ENCODE measurements around the gene RPTOR. TPM values are rescaled to one million over a fixed set of nuclear protein-coding genes. Genes with fewer than 3 reads are reported as not detected.

Gene RPTOR
- polyA plus RNA-seq, 1 experiment, result 10.8 TPM

DNA sequence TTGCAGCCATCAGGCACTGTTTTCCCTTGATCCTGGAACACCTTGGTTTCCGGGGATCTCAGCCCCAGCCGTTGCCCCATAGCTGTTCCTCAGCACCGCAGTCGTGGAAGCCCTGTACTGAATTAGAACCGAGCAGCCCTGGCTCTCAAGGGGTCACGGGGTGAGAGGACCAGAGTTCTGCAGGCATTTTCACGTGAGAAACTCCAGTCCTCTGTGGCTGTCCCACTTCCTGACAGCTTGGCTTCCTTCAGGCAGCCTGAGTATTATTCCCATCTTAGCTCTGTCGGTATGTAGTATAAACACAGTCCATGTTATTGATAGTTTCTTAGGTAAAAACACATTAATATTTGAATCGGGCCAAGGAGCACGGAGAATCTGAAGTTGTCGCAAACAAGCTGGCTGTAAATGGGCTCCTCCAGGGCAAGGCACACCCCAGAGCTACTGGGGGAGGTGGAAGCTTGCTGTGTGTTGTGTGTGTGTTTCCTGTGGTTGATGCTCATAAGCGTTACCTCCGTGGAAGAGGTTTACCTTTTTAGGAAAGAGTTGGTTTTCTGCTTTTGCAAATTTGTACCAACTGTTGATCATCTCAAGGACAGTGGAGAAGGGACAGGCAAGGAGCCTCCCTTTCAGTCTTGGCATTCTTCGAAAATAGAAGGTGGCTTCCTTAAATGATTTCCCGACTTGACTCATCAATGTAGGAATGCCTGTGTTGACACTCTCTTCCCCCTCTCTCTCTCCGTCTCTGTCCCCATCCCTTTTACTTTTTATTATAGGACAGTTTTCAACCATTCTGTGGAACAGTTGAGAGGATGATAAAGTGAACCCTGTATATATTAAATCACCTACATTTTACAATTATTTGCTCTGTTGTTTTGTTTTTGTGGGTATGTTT lies 238.1 kb downstream of the RPTOR start:
- Histone ChIP-seq H3K27me3 (ENCODE audit: control insufficient read depth, insufficient read depth, low read length) (no peaks in the 10 kb centered on the region), H3K4me3 (ENCODE audit: low read depth, low read length) (no peak overlapping the region), H3K36me3 (ENCODE audit: control insufficient read depth, insufficient read depth, low read length) (no peaks in the 10 kb centered on the region; the same call in 1 of the 2 replicates)
- CTCF ChIA-PET, result interaction anchor here (0.8 to 1.0 kb wide), 3 partner anchors 17 to 305 kb away, joined by 3 read pairs; no protein-coding TSS in a partner anchor
- POLR2A ChIA-PET, result no interaction called here
- DNase-seq (ENCODE audit: low read depth), result no peak
- TF ChIP-seq, protein P1, sequence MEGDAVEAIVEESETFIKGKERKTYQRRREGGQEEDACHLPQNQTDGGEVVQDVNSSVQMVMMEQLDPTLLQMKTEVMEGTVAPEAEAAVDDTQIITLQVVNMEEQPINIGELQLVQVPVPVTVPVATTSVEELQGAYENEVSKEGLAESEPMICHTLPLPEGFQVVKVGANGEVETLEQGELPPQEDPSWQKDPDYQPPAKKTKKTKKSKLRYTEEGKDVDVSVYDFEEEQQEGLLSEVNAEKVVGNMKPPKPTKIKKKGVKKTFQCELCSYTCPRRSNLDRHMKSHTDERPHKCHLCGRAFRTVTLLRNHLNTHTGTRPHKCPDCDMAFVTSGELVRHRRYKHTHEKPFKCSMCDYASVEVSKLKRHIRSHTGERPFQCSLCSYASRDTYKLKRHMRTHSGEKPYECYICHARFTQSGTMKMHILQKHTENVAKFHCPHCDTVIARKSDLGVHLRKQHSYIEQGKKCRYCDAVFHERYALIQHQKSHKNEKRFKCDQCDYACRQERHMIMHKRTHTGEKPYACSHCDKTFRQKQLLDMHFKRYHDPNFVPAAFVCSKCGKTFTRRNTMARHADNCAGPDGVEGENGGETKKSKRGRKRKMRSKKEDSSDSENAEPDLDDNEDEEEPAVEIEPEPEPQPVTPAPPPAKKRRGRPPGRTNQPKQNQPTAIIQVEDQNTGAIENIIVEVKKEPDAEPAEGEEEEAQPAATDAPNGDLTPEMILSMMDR (IDR thresholded peaks at IDR 0.05; ENCODE audit: insufficient read depth, low read depth, low read length), result no peak

DNA sequence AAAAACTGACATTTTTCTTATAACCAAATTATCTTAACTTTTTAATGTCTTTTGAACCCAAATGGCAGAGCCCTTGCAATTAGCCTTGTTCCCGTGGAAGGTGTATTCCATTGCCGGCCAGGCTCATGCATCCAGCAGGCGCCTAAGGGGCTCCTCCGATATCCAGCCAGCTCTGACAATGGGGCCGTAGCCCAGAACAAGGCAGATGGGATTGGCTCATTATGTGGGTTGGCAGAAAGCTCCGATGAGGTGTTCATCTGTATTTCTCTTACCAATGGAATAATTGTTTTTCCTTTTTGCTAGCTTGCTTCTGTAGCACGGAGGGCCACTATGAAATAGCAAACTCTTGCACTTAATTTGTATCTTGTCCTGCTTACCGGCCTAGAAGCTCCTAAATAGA lies 238.8 kb downstream of the RPTOR start:
- Histone ChIP-seq H3K27me3 (ENCODE audit: control insufficient read depth, insufficient read depth, low read length) (no peaks in the 10 kb centered on the region), H3K36me3 (ENCODE audit: control insufficient read depth, insufficient read depth, low read length) (no peaks in the 10 kb centered on the region; the same call in 1 of the 2 replicates), H3K4me3 (ENCODE audit: low read depth, low read length) (no peak overlapping the region)
- no peak for DNase-seq (ENCODE audit: low read depth)
- ChIA-PET POLR2A (no interaction called here), CTCF (interaction anchor here (0.8 to 1.0 kb wide), 3 partner anchors 17 to 306 kb away, joined by 3 read pairs; no protein-coding TSS in a partner anchor)
- TF ChIP-seq, protein P1 (IDR thresholded peaks at IDR 0.05; ENCODE audit: insufficient read depth, low read depth, low read length), result no peak

DNA sequence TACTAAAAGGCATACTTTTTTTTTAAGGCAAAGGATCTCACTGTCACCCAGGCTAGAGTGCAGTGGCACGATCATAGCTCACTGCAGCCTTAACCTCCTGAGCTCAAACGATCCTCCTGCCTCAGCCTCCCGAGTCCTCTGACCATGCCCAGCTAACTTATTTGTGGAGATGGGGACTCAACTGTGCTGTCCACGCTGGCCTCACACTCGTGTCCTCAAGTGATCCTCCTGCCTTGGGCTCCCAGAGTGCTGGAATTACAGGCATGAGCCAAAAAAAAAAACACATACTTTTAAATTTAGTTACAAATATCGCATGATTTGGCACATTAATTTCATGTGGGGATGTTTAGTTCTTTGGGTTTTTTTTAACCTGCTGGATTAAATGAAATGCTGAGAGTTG lies 239.3 kb downstream of the RPTOR start:
- POLR2A ChIA-PET, result no interaction called here
- CTCF ChIA-PET, result interaction anchor here (0.8 to 1.0 kb wide), 3 partner anchors 16 to 306 kb away, joined by 3 read pairs; no protein-coding TSS in a partner anchor
- DNase-seq (ENCODE audit: low read depth), result no peak

DNA sequence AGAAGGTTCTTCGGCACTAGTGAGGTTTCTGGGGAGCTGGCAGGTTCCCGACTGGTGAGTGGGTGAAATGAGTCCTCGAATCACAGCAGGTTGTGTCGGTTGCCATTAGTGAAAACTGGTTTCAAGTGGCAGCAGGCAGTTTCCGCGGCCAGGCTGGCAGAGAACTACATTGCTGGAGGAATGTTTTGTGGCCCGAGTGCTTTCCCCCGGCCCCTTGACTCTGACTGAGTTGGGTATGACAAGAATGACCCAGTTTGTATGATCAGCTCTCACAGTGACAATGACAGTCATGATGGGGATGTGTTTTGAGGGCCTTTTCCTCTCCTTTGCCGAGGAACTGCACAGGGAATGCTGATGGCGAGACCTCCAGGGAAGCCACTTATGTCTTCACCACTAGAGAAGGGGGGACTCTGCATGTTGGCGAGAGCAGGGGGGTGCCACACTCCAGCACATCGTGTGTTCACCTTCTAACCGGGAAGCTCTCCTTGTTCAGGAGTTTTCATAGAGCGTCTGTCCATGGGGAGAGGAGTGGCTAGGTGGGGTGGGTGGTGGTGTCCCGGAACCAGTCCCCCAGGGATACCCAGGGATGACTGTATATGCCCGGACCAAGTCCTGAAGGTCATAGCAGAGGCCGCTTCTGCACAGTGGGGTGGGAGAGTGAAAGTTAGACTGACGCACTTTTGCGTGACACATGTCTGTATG lies 241.0 kb downstream of the RPTOR start:
- TF ChIP-seq, protein P1 (IDR thresholded peaks at IDR 0.05; ENCODE audit: insufficient read depth, low read depth, low read length), result no peak
- H3K4me3 ChIP-seq (ENCODE audit: low read depth, low read length), result no peak overlapping the region
- no peak for DNase-seq (ENCODE audit: low read depth)
- ChIA-PET CTCF (interaction anchor here (1.2 kb wide), 1 partner anchor 18 kb away, joined by 3 read pairs; no protein-coding TSS in a partner anchor), POLR2A (no interaction called here)
- H3K36me3 ChIP-seq (ENCODE audit: control insufficient read depth, insufficient read depth, low read length), result no peaks in the 10 kb centered on the region; the same call in 1 of the 2 replicates
- H3K27me3 ChIP-seq (ENCODE audit: control insufficient read depth, insufficient read depth, low read length), result no peaks in the 10 kb centered on the region

More for the DNA sequence above, 239.3 kb downstream of the RPTOR start:
- TF ChIP-seq, protein P1 (IDR thresholded peaks at IDR 0.05; ENCODE audit: insufficient read depth, low read depth, low read length), result no peak
- Histone ChIP-seq H3K27me3 (ENCODE audit: control insufficient read depth, insufficient read depth, low read length) (no peaks in the 10 kb centered on the region), H3K36me3 (ENCODE audit: control insufficient read depth, insufficient read depth, low read length) (no peaks in the 10 kb centered on the region; the same call in 1 of the 2 replicates), H3K4me3 (ENCODE audit: low read depth, low read length) (no peak overlapping the region)

DNA sequence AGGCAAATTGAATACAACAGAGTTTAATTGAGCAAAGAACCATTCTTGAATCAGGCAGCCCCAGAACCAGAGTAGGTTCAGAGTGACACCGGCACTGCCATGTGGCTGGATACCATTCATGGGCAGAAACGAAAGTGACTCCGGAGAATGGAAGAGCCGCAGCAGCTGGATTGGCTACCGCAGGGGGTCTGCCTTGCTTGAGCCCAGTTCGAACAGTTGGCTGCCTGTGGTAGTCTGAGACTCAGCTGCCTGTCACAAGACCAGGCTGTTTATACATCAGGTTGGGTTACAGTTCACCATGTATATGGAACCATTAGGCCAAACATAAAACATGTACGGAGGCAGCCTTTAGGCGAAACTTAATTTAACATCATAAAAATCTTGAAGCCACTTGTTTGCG lies 241.8 kb downstream of the RPTOR start:
- H3K4me3 ChIP-seq (ENCODE audit: low read depth, low read length), result no peak overlapping the region
- ChIA-PET CTCF (interaction anchor here (1.2 kb wide), 1 partner anchor 18 kb away, joined by 3 read pairs; no protein-coding TSS in a partner anchor), POLR2A (no interaction called here)
- H3K27me3 ChIP-seq (ENCODE audit: control insufficient read depth, insufficient read depth, low read length), result no peaks in the 10 kb centered on the region
- no peaks in the 10 kb centered on the region; the same call in 1 of the 2 replicates for H3K36me3 ChIP-seq (ENCODE audit: control insufficient read depth, insufficient read depth, low read length)
- DNase-seq (ENCODE audit: low read depth), result no peak
- TF ChIP-seq, protein P1 (IDR thresholded peaks at IDR 0.05; ENCODE audit: insufficient read depth, low read depth, low read length), result no peak

All from BJ (cell line).